Astrocyte (in vitro differentiated cells and primary cell): ENCODE data around the gene NAP1L4. TPM values are rescaled to one million over a fixed set of nuclear protein-coding genes. Genes with fewer than 3 reads are reported as not detected.

Experiments
- DNase-seq: peaks from one replicate; pipeline ENCODE4 v3.0.0-alpha.2; 2010; ENCODE audit warnings: low read depth
- FAIRE-seq: peaks from 2 replicates; lab custom pipeline; 2011; peaks lifted over from hg19 to GRCh38; lab: Jason Lieb, UNC
- H2AFZ ChIP-seq: 2 replicates; pipeline ENCODE4 v1.6.0; 2012; ENCODE audit warnings: low read depth, low read length, inconsistent platforms
- H3K27ac ChIP-seq: 2 replicates; pipeline ENCODE4 v1.5.1; 2011; ENCODE audit warnings: low read depth, low read length, inconsistent platforms
- H3K27me3 ChIP-seq: 2 replicates; pipeline ENCODE4 v1.6.0; 2011; ENCODE audit warnings: low read length, inconsistent platforms; ENCODE audit not compliant: insufficient read depth
- H3K36me3 ChIP-seq: 2 replicates; pipeline ENCODE4 v1.5.1; 2011; ENCODE audit warnings: low read length, inconsistent platforms; ENCODE audit not compliant: insufficient read depth
- H3K4me1 ChIP-seq: 2 replicates; pipeline ENCODE4 v1.5.1; 2011; ENCODE audit warnings: low read length, inconsistent platforms; ENCODE audit not compliant: insufficient read depth
- H3K4me2 ChIP-seq: 2 replicates; pipeline ENCODE4 v1.6.0; 2012; ENCODE audit warnings: low read length, inconsistent platforms
- H3K4me3 ChIP-seq: 2 replicates; pipeline ENCODE4 v1.5.1; 2011; ENCODE audit warnings: low read depth, mild to moderate bottlenecking, low read length, inconsistent platforms; ENCODE audit not compliant: insufficient read depth
- H3K79me2 ChIP-seq: 2 replicates; pipeline ENCODE4 v1.6.0; 2012; ENCODE audit warnings: mild to moderate bottlenecking, low read length, inconsistent platforms; ENCODE audit not compliant: insufficient read depth
- H3K9ac ChIP-seq: 2 replicates; pipeline ENCODE4 v1.6.0; 2012; ENCODE audit warnings: mild to moderate bottlenecking, low read length, inconsistent platforms
- H3K9me3 ChIP-seq: 2 replicates; pipeline ENCODE4 v1.5.1; 2012; ENCODE audit warnings: low read depth, mild to moderate bottlenecking, low read length, inconsistent platforms; ENCODE audit not compliant: insufficient read depth
- H4K20me1 ChIP-seq: 2 replicates; pipeline ENCODE4 v1.6.0; 2012; ENCODE audit warnings: low read length, inconsistent platforms; ENCODE audit not compliant: insufficient read depth
- H3K27ac Mint-ChIP-seq: one replicate; pipeline ENCODE4 v1.8.0; 2021; ENCODE audit warnings: mild to moderate bottlenecking, mixed read lengths; ENCODE audit not compliant: unreplicated experiment
- H3K27me3 Mint-ChIP-seq: one replicate; pipeline ENCODE4 v1.8.0; 2021; ENCODE audit warnings: low read depth, mixed read lengths; ENCODE audit not compliant: unreplicated experiment
- H3K36me3 Mint-ChIP-seq: one replicate; pipeline ENCODE4 v1.8.0; 2021; ENCODE audit warnings: low read depth, mixed read lengths; ENCODE audit not compliant: unreplicated experiment
- H3K4me1 Mint-ChIP-seq: one replicate; pipeline ENCODE4 v1.8.0; 2021; ENCODE audit warnings: low read depth, mixed read lengths; ENCODE audit not compliant: unreplicated experiment
- H3K4me3 Mint-ChIP-seq: one replicate; pipeline ENCODE4 v1.8.0; 2021; ENCODE audit warnings: mild to moderate bottlenecking, moderate library complexity, mixed read lengths; ENCODE audit not compliant: unreplicated experiment
- H3K9me3 Mint-ChIP-seq: one replicate; pipeline ENCODE4 v1.8.0; 2021; ENCODE audit warnings: mild to moderate bottlenecking, mixed read lengths; ENCODE audit not compliant: unreplicated experiment
- CTCF ChIP-seq: IDR thresholded peaks from 2 replicates; pipeline ENCODE4 v1.5.1; 2011; ENCODE audit warnings: low read depth, mild to moderate bottlenecking, inconsistent platforms, low read length, moderate library complexity; ENCODE audit not compliant: insufficient read depth
- EZH2 ChIP-seq: IDR thresholded peaks from 2 replicates; pipeline ENCODE4 v1.6.1; 2012; ENCODE audit warnings: mild to moderate bottlenecking, low read length, inconsistent platforms; ENCODE audit not compliant: insufficient read depth
- total RNA-seq: library from RNA; stranded (reverse); gene quantifications from 2 replicates; pipeline ENCODE4 v1.2.1, GENCODE V29; 2021

The NAP1L4 gene
- total RNA-seq, 1 donor from 2014 or later = 153 TPM

- FAIRE-seq (no peak), DNase-seq (no peak)
- no peak overlapping the region for H3K4me3 ChIP-seq
- Mint-ChIP-seq H3K4me3 (peak overlapping the region; percentile 55), H3K36me3 (peaks cover 25% of the 10 kb centered on the region), H3K4me1 (peaks cover 63% of the 10 kb centered on the region), H3K27me3 (no peaks in the 10 kb centered on the region), H3K9me3 (no peaks in the 10 kb centered on the region), H3K27ac (peak overlapping the region; percentile 91)
- peaks cover 65% of the 10 kb centered on the region for H3K36me3 ChIP-seq
- peak overlapping the region; percentile 75 for H3K4me2 ChIP-seq
- H3K9ac ChIP-seq = no peak overlapping the region
- H3K27me3 ChIP-seq = no peaks in the 10 kb centered on the region
- H3K4me1 ChIP-seq = peaks cover 44% of the 10 kb centered on the region
- peak overlapping the region; percentile 78 for H3K27ac ChIP-seq
- no peak overlapping the region for H2AFZ ChIP-seq
- H4K20me1 ChIP-seq = peaks cover 6% of the 10 kb centered on the region
- TF ChIP-seq EZH2 (no peak), CTCF (no peak)
- H3K79me2 ChIP-seq = peaks cover 46% of the 10 kb centered on the region
- no peaks in the 10 kb centered on the region for H3K9me3 ChIP-seq
These were observed 39.8 kb downstream of the NAP1L4 start for GRCh38 chr11:2952290-2952689.

GRCh38 chr11:2951231-2952110 is 40.7 kb downstream of the NAP1L4 start:
- H3K36me3 ChIP-seq = peaks cover 62% of the 10 kb centered on the region
- no peak overlapping the region for H2AFZ ChIP-seq
- FAIRE-seq (peak; percentile 66), DNase-seq (peak; percentile 76)
- peaks cover 48% of the 10 kb centered on the region for H3K4me1 ChIP-seq
- Mint-ChIP-seq H3K36me3 (peaks cover 32% of the 10 kb centered on the region), H3K27ac (peak overlapping the region; percentile 90), H3K4me1 (peaks cover 71% of the 10 kb centered on the region), H3K27me3 (no peaks in the 10 kb centered on the region), H3K9me3 (no peaks in the 10 kb centered on the region), H3K4me3 (peak overlapping the region; percentile 74)
- peak overlapping the region; percentile 11 for H3K4me3 ChIP-seq
- peak overlapping the region; percentile 75 for H3K4me2 ChIP-seq
- H3K79me2 ChIP-seq = peaks cover 46% of the 10 kb centered on the region
- H3K9me3 ChIP-seq = no peaks in the 10 kb centered on the region
- peak overlapping the region; percentile 78 for H3K27ac ChIP-seq
- H3K27me3 ChIP-seq = no peaks in the 10 kb centered on the region
- H4K20me1 ChIP-seq = peaks cover 4% of the 10 kb centered on the region
- TF ChIP-seq CTCF (no peak), EZH2 (no peak)
- H3K9ac ChIP-seq = peak overlapping the region; percentile 48

GRCh38 chr11:2950825-2951224 is 41.3 kb downstream of the NAP1L4 start:
- H3K4me3 Mint-ChIP-seq = peak overlapping the region; percentile 74
- Histone ChIP-seq H3K4me2 (peak overlapping the region; percentile 75), H3K4me3 (peak overlapping the region; percentile 11), H3K79me2 (peaks cover 43% of the 10 kb centered on the region), H3K27ac (peak overlapping the region; percentile 78), H4K20me1 (peaks cover 6% of the 10 kb centered on the region), H3K4me1 (peaks cover 55% of the 10 kb centered on the region), H3K36me3 (peaks cover 56% of the 10 kb centered on the region), H3K9ac (no peak overlapping the region), H2AFZ (no peak overlapping the region), H3K27me3 (no peaks in the 10 kb centered on the region), H3K9me3 (no peaks in the 10 kb centered on the region)
- DNase-seq (peak; percentile 55), FAIRE-seq (no peak)
- no peaks in the 10 kb centered on the region for H3K27me3 Mint-ChIP-seq
- peaks cover 33% of the 10 kb centered on the region for H3K36me3 Mint-ChIP-seq
- H3K27ac Mint-ChIP-seq = peak overlapping the region; percentile 90
- no peaks in the 10 kb centered on the region for H3K9me3 Mint-ChIP-seq
- H3K4me1 Mint-ChIP-seq = peaks cover 73% of the 10 kb centered on the region
- TF ChIP-seq CTCF = no peak
